Astrocyte of the spinal cord (primary cell): Measurements from ENCODE around the gene NFATC1.

Source experiments
- DNase-seq: peaks from one replicate; pipeline ENCODE4 v3.0.0; 2011; ENCODE audit warnings: low read depth, low spot score
- H3K4me3 ChIP-seq: 2 replicates; pipeline ENCODE4 v1.5.1; 2011; ENCODE audit warnings: low read depth, mild to moderate bottlenecking, low read length, moderate library complexity
- CTCF ChIP-seq: IDR thresholded peaks from 2 replicates; pipeline ENCODE4 v1.5.1; 2012; ENCODE audit warnings: low read depth, mild to moderate bottlenecking, low read length, inconsistent platforms
- in situ Hi-C: cut with HindIII; loops from 2 replicates; pipeline ENCODE4 v1.10.0; 2017; ENCODE audit warnings: low sequenced_read_pairs

Gene NFATC1

GRCh38 chr18:79545255-79545654 lies 149.5 kb downstream of the NFATC1 start:
- no peak for TF ChIP-seq CTCF
- DNase-seq = no peak
- in situ Hi-C loops = no loop called here
- H3K4me3 ChIP-seq = no peak overlapping the region

GRCh38 chr18:79545736-79546171 lies 150.0 kb downstream of the NFATC1 start:
- no peak for TF ChIP-seq CTCF
- no peak for DNase-seq

GRCh38 chr18:79546781-79547272 lies 151.1 kb downstream of the NFATC1 start:
- in situ Hi-C loops = no loop called here
- H3K4me3 ChIP-seq = no peak overlapping the region
- no peak for TF ChIP-seq CTCF
- DNase-seq = no peak

More at GRCh38 chr18:79545736-79546171, 150.0 kb downstream of the NFATC1 start:
- in situ Hi-C loops = no loop called here
- no peak overlapping the region for H3K4me3 ChIP-seq

GRCh38 chr18:79547413-79548076 lies 151.8 kb downstream of the NFATC1 start:
- H3K4me3 ChIP-seq = no peak overlapping the region
- DNase-seq = no peak
- in situ Hi-C loops = no loop called here
- no peak for TF ChIP-seq CTCF

GRCh38 chr18:79548077-79548450 lies 152.3 kb downstream of the NFATC1 start:
- no peak for DNase-seq
- TF ChIP-seq CTCF = no peak
- no peak overlapping the region for H3K4me3 ChIP-seq
- in situ Hi-C loops = no loop called here

GRCh38 chr18:79548621-79548985 lies 152.9 kb downstream of the NFATC1 start:
- DNase-seq = no peak
- no peak overlapping the region for H3K4me3 ChIP-seq
- in situ Hi-C loops = no loop called here
- TF ChIP-seq CTCF = no peak
